Esophagus mucosa (tissue), 1 donor: ENCODE data around the gene SYNE2. TPM values are rescaled to one million over a fixed set of nuclear protein-coding genes. Genes with fewer than 3 reads are reported as not detected.
"Not testable (repeated sequence)": the region's sequence is repeated elsewhere in the genome, so short reads cannot be mapped to it uniquely, and the experiment has no call there.

Source experiments
- ATAC-seq: fragments of 200-7000 bp; cut with Tn5 transposase; one replicate; pipeline ENCODE4 v1.9.1; 2020
- total RNA-seq: library from RNA; stranded (reverse); gene quantifications from one replicate; pipeline ENCODE4 v1.2.4, GENCODE V29; 2023
- donor health status: DM: yes; HTN: yes; CAD: no.

The SYNE2 gene
- total RNA-seq, 1 donor from 2014 or later: 99.8 TPM

GRCh38 chr14:64197996-64198395, 345.2 kb downstream of the SYNE2 start:
- no peak for ATAC-seq

GRCh38 chr14:64198486-64198885, 345.7 kb downstream of the SYNE2 start:
- no peak for ATAC-seq

GRCh38 chr14:64200170-64200569, 347.4 kb downstream of the SYNE2 start:
- ATAC-seq: no peak

GRCh38 chr14:64201296-64201695, 348.5 kb downstream of the SYNE2 start:
- ATAC-seq: peak; percentile 76

GRCh38 chr14:64201921-64202545, 349.2 kb downstream of the SYNE2 start:
- no peak for ATAC-seq

GRCh38 chr14:64202716-64203115, 349.9 kb downstream of the SYNE2 start:
- ATAC-seq: no peak

GRCh38 chr14:64203366-64204006, 350.7 kb downstream of the SYNE2 start:
- no peak for ATAC-seq

- peak; percentile 7 for ATAC-seq
These were observed 355.5 kb downstream of the SYNE2 start for GRCh38 chr14:64208261-64208660.

GRCh38 chr14:64208981-64209380, 356.2 kb downstream of the SYNE2 start:
- ATAC-seq: no peak

- ATAC-seq: peak; percentile 15
These were observed 356.8 kb downstream of the SYNE2 start for GRCh38 chr14:64209444-64210131.

- ATAC-seq: no peak
These were observed 357.4 kb downstream of the SYNE2 start for GRCh38 chr14:64210216-64210615.

GRCh38 chr14:64210912-64211311, 358.1 kb downstream of the SYNE2 start:
- not testable (repeated sequence) for ATAC-seq

GRCh38 chr14:64212666-64213065, 359.9 kb downstream of the SYNE2 start:
- ATAC-seq: no peak

GRCh38 chr14:64213086-64213485, 360.3 kb downstream of the SYNE2 start:
- ATAC-seq: no peak

GRCh38 chr14:64213853-64214570, 361.2 kb downstream of the SYNE2 start:
- no peak for ATAC-seq

- no peak for ATAC-seq
These were observed 362.5 kb downstream of the SYNE2 start for GRCh38 chr14:64215274-64215673.

GRCh38 chr14:64215978-64216377, 363.2 kb downstream of the SYNE2 start:
- ATAC-seq: no peak

- ATAC-seq: peak; percentile 18
These were observed 364.5 kb downstream of the SYNE2 start for GRCh38 chr14:64217308-64217707.

GRCh38 chr14:64217834-64218233, 365.0 kb downstream of the SYNE2 start:
- ATAC-seq: no peak

GRCh38 chr14:64218344-64219240, 365.8 kb downstream of the SYNE2 start:
- ATAC-seq: no peak

- ATAC-seq: no peak
These were observed 367.3 kb downstream of the SYNE2 start for GRCh38 chr14:64220056-64220455.

- no peak for ATAC-seq
These were observed 367.7 kb downstream of the SYNE2 start for GRCh38 chr14:64220466-64220865.
